ENCODE measurements around the gene APLF.
"Not testable (repeated sequence)": the region's sequence is repeated elsewhere in the genome, so short reads cannot be mapped to it uniquely, and the experiment has no call there.

The APLF gene

GRCh38 chr2:68537809-68538208, 70.4 kb downstream of the APLF start:
- no peak overlapping the region for H3K4me3 ChIP-seq (ENCODE audit: low read depth, low read length)
- no peak for TF ChIP-seq CTCF (IDR thresholded peaks at IDR 0.05; ENCODE audit: low read depth, low read length)

GRCh38 chr2:68544811-68545210, 77.4 kb downstream of the APLF start:
- H3K4me3 ChIP-seq (ENCODE audit: low read depth, low read length), result no peak overlapping the region
- no peak for TF ChIP-seq CTCF (IDR thresholded peaks at IDR 0.05; ENCODE audit: low read depth, low read length)

GRCh38 chr2:68548396-68548795, 81.0 kb downstream of the APLF start:
- H3K4me3 ChIP-seq (ENCODE audit: low read depth, low read length), result no peak overlapping the region
- TF ChIP-seq CTCF (IDR thresholded peaks at IDR 0.05; ENCODE audit: low read depth, low read length), result no peak

- no peak for TF ChIP-seq CTCF (IDR thresholded peaks at IDR 0.05; ENCODE audit: low read depth, low read length)
- H3K4me3 ChIP-seq (ENCODE audit: low read depth, low read length), result no peak overlapping the region
Observed at GRCh38 chr2:68553098-68553497, 85.7 kb downstream of the APLF start.

- not testable (repeated sequence) for H3K4me3 ChIP-seq (ENCODE audit: low read depth, low read length)
Observed at GRCh38 chr2:68555425-68556206, 88.2 kb downstream of the APLF start.

- TF ChIP-seq CTCF (IDR thresholded peaks at IDR 0.05; ENCODE audit: low read depth, low read length), result no peak
- H3K4me3 ChIP-seq (ENCODE audit: low read depth, low read length), result no peak overlapping the region
Observed at GRCh38 chr2:68556381-68556780, 89.0 kb downstream of the APLF start.

- no peak for TF ChIP-seq CTCF (IDR thresholded peaks at IDR 0.05; ENCODE audit: low read depth, low read length)
- no peak overlapping the region for H3K4me3 ChIP-seq (ENCODE audit: low read depth, low read length)
Observed at GRCh38 chr2:68558576-68558975, 91.2 kb downstream of the APLF start.

- TF ChIP-seq CTCF (IDR thresholded peaks at IDR 0.05; ENCODE audit: low read depth, low read length), result no peak
- no peak overlapping the region for H3K4me3 ChIP-seq (ENCODE audit: low read depth, low read length)
Observed at GRCh38 chr2:68559692-68560091, 92.3 kb downstream of the APLF start.

All from WI38 (cell line).